A673 (cell line): Measurements from ENCODE around the gene WHRN. TPM values are rescaled to one million over a fixed set of nuclear protein-coding genes. Genes with fewer than 3 reads are reported as not detected.

ENCODE experiments used
- BruUV-seq: library from RNA; stranded (reverse); fragments of 400-500 nt; replicated peaks from 2 replicates; lab custom pipeline; 2021; lab: Mats Ljungman, UMichigan
- CTCF ChIA-PET: fragments of 300-600 bp; sonication (Branson Sonifier 250); formaldehyde crosslinking; loops from one replicate; lab custom pipeline; 2022; ENCODE audit warnings: antibody characterized with exemption; lab: Charles Lee
- POLR2A ChIA-PET: fragments of 300-600 bp; sonication (Branson Sonifier 250); formaldehyde crosslinking; loops from one replicate; lab custom pipeline; 2022; ENCODE audit warnings: antibody characterized with exemption; ENCODE audit not compliant: low non-redundant PET; lab: Charles Lee
- DNase-seq: peaks from one replicate; pipeline ENCODE4 v3.0.0-alpha.2; 2015; ENCODE audit warnings: low spot score
- H3K27ac ChIP-seq: fragments of 200-600 bp; sonication (generic); 2 replicates; pipeline ENCODE4 v1.5.1; 2016; ENCODE audit warnings: mixed run types, low read depth, mild to moderate bottlenecking, mixed read lengths, antibody characterized with exemption, low read length; ENCODE audit not compliant: poor library complexity, severe bottlenecking
- H3K27me3 ChIP-seq: fragments of 200-600 bp; sonication (generic); replicated peaks from 2 replicates; pipeline ENCODE4 v1.6.1; 2017; ENCODE audit warnings: mixed run types, low read depth, mild to moderate bottlenecking, mixed read lengths, antibody characterized with exemption, low read length; ENCODE audit not compliant: insufficient read depth, poor library complexity
- H3K36me3 ChIP-seq: fragments of 200-600 bp; sonication (generic); 2 replicates; pipeline ENCODE4 v1.6.1; 2016; ENCODE audit warnings: mixed run types, mild to moderate bottlenecking, mixed read lengths, antibody characterized with exemption, low read length; ENCODE audit not compliant: insufficient read depth, poor library complexity, severe bottlenecking
- H3K4me1 ChIP-seq: fragments of 200-600 bp; sonication (generic); 2 replicates; pipeline ENCODE4 v1.6.1; 2017; ENCODE audit warnings: mixed run types, mild to moderate bottlenecking, mixed read lengths, antibody characterized with exemption, low read length; ENCODE audit not compliant: insufficient read depth, poor library complexity, severe bottlenecking
- H3K4me3 ChIP-seq: fragments of 200-600 bp; sonication (generic); 2 replicates; pipeline ENCODE4 v1.5.1; 2016; ENCODE audit warnings: low read depth, mixed run types, mild to moderate bottlenecking, mixed read lengths, low read length; ENCODE audit not compliant: poor library complexity, severe bottlenecking
- H3K9me3 ChIP-seq: fragments of 200-600 bp; sonication (generic); 2 replicates; pipeline ENCODE4 v1.6.1; 2016; ENCODE audit warnings: mixed run types, low read depth, mild to moderate bottlenecking, mixed read lengths, antibody characterized with exemption, low read length; ENCODE audit not compliant: poor library complexity, severe bottlenecking
- EZH2 ChIP-seq: fragments of 200-600 bp; sonication (generic); IDR thresholded peaks from 2 replicates; pipeline ENCODE4 v1.6.1; 2017; ENCODE audit warnings: borderline replicate concordance, low read depth, mild to moderate bottlenecking, mixed read lengths, antibody characterized with exemption, low read length; ENCODE audit not compliant: poor library complexity, severe bottlenecking
- intact Hi-C: fragments of 100-400 bp; cut with micrococcal nuclease; formaldehyde crosslinking; loops from one replicate; pipeline ENCODE4 v1.10.0; 2022; ENCODE audit not compliant: unreplicated experiment
- total RNA-seq: library from RNA; stranded (reverse); gene quantifications from 2 replicates; pipeline ENCODE4 v1.2.3, GENCODE V29; 2021
- TF ChIP-seq, protein P1 (sequence below): fragments of 300-800, 200-600 bp; sonication (generic); conservative IDR thresholded peaks from 2 replicates; pipeline ENCODE4 v1.5.1; 2017; ENCODE audit warnings: low read depth, mild to moderate bottlenecking, antibody characterized with exemption, low read length, moderate library complexity, mixed read lengths

WHRN gene
- total RNA-seq, 1 experiment from 2014 or later = 9.1 TPM

DNA sequence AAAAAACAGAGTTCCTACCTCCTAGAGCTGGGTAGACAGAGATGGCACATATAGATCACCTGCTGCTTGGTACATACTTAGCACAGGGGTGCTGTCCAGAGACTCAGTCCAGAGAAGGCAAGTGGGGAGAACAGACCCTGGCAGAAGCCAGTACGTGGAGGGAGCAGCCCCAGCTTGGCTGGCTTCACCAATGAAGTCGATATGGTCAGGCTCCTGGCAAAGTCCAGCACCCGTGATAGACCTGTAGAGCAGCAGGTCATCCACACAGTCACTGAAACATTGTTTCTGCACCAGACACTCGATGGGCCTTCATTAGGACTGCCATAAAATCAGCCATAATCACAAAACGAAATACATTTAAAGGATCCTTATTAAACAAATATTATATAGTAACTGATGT, 45.8 kb downstream of the WHRN start:
- no peaks in the 10 kb centered on the region for H3K36me3 ChIP-seq
- BruUV-seq = no TSS peak
- no peaks in the 10 kb centered on the region for H3K9me3 ChIP-seq
- H3K4me3 ChIP-seq = no peak overlapping the region
- intact Hi-C loops = no loop called here
- TF ChIP-seq, protein P1, sequence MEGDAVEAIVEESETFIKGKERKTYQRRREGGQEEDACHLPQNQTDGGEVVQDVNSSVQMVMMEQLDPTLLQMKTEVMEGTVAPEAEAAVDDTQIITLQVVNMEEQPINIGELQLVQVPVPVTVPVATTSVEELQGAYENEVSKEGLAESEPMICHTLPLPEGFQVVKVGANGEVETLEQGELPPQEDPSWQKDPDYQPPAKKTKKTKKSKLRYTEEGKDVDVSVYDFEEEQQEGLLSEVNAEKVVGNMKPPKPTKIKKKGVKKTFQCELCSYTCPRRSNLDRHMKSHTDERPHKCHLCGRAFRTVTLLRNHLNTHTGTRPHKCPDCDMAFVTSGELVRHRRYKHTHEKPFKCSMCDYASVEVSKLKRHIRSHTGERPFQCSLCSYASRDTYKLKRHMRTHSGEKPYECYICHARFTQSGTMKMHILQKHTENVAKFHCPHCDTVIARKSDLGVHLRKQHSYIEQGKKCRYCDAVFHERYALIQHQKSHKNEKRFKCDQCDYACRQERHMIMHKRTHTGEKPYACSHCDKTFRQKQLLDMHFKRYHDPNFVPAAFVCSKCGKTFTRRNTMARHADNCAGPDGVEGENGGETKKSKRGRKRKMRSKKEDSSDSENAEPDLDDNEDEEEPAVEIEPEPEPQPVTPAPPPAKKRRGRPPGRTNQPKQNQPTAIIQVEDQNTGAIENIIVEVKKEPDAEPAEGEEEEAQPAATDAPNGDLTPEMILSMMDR = no peak
- TF ChIP-seq EZH2 = no peak
- H3K27ac ChIP-seq = no peak overlapping the region
- H3K27me3 ChIP-seq = no peaks in the 10 kb centered on the region
- no peak for DNase-seq
- ChIA-PET CTCF (no interaction called here), POLR2A (no interaction called here)
- no peaks in the 10 kb centered on the region for H3K4me1 ChIP-seq

DNA sequence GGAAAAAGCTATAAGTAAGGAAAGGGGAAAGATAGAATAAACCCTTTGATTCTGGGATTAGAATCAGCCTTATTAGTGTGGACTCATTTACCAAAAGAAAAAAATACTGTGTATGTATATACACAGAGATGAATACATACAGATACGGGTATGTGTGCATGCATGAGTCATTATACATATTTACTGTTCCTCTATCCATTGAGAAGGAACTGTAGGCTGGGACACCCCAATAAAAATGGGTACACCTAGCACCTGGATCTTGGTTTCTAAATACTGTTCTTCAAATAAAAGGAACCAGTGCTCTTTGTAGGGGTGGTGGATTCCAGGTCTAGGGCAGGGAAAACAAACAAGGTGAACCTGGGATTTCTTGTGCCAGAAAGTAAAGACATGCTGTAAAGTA, 48.3 kb downstream of the WHRN start:
- POLR2A ChIA-PET = no interaction called here
- CTCF ChIA-PET = no interaction called here
- BruUV-seq = no TSS peak
- H3K4me3 ChIP-seq = no peak overlapping the region
- H3K36me3 ChIP-seq = no peaks in the 10 kb centered on the region
- intact Hi-C loops = no loop called here
- no peaks in the 10 kb centered on the region for H3K27me3 ChIP-seq
- no peak overlapping the region for H3K27ac ChIP-seq
- DNase-seq = no peak
- no peaks in the 10 kb centered on the region for H3K9me3 ChIP-seq
- H3K4me1 ChIP-seq = no peaks in the 10 kb centered on the region
- no peak for TF ChIP-seq EZH2
- TF ChIP-seq, protein P1 = no peak

DNA sequence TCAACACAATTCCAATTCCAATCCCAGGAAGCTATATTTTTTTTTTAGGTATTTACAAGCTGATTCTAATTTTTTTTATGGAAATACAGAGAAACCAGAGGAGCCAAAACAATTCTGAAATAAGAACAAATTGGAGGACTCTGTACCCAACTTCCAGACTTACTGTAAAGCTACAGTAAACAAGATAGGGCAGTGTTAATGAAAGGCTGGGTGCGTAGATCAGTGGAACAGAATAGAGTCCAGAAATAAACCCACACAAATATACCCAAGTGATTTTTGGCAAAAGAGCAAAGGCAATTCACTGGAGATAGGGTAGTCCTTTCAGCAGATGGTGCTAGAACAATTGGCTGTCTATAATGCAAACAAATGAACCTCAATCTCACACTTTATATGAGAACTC, 50.6 kb downstream of the WHRN start:
- POLR2A ChIA-PET = no interaction called here
- intact Hi-C loops = no loop called here
- Histone ChIP-seq H3K36me3 (no peaks in the 10 kb centered on the region), H3K27ac (no peak overlapping the region), H3K27me3 (no peaks in the 10 kb centered on the region), H3K4me3 (no peak overlapping the region), H3K4me1 (no peaks in the 10 kb centered on the region), H3K9me3 (no peaks in the 10 kb centered on the region)
- CTCF ChIA-PET = no interaction called here
- TF ChIP-seq, protein P1 = no peak
- TF ChIP-seq EZH2 = no peak
- no TSS peak for BruUV-seq
- DNase-seq = no peak
